GM18520 (cell line): ENCODE data around the gene CRTAC1.

Experiments
- ATAC-seq: cut with Tn5 transposase; IDR thresholded peaks from one replicate; pipeline ENCODE4 v1.9.1; 2021; ENCODE audit not compliant: unreplicated experiment

CRTAC1 gene

DNA sequence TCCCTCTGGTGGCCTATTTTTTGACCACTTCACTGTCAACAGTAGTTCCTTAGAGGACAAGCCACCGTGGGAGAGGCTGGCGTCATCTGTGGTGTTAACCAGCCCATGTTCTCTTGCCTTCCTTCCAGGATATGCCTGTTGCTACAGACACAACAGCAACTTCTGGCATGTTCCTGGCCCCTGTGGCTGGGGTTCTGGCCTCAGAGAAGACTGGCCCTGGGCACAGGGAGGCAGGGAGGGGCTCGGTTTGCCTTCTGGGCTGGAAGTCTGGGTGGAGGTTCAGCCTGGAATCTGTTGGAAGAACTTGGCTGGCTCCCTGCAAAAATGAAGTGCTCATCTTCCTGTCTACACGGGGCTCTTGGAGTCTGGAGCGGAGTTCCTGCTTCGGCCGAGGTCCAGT lies 155.0 kb downstream of the CRTAC1 start:
- no peak for ATAC-seq

GRCh38 chr10:97874332-97874731 lies 156.1 kb downstream of the CRTAC1 start:
- ATAC-seq = no peak

DNA sequence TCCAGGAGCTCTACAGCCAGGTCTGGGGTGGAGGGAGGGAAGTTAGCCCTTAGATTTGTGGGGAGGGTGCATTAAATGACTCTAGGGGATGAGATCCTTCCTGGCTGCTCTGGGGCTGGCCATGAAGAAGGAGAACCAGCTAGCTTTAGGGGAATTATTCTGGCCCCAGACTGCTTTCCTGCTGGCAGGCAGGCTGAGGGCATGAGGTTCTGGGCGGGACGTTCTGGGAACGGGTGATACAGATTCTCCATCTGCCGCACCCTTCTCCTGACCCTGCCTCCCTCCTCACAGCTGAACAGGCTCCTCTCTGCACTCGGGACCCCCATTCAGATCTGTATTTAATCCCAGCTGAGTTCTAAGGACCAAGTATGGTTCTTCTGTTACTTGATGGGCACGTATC lies 156.9 kb downstream of the CRTAC1 start:
- no peak for ATAC-seq

DNA sequence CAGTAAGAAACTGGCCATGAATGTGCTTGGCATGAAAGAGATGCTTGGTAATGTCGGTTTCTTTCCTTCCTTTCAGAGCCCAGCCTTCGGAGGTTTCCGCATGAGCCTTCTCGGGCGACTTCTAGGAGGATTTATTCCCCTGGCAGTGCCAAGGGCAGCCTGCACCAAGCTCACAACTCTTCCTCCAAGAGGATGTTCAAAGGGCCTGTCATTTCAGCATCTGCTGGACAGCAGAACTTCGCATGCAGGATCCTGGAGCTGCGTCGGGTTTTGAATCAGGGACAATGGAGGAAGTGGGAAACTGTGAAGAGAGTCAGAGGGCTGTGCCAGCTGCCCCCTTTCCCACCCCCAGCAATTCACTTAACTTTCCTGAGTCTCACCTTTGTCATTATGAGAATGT lies 159.4 kb downstream of the CRTAC1 start:
- no peak for ATAC-seq

GRCh38 chr10:97869091-97870042 lies 161.1 kb downstream of the CRTAC1 start:
- ATAC-seq = peak; percentile 95

DNA sequence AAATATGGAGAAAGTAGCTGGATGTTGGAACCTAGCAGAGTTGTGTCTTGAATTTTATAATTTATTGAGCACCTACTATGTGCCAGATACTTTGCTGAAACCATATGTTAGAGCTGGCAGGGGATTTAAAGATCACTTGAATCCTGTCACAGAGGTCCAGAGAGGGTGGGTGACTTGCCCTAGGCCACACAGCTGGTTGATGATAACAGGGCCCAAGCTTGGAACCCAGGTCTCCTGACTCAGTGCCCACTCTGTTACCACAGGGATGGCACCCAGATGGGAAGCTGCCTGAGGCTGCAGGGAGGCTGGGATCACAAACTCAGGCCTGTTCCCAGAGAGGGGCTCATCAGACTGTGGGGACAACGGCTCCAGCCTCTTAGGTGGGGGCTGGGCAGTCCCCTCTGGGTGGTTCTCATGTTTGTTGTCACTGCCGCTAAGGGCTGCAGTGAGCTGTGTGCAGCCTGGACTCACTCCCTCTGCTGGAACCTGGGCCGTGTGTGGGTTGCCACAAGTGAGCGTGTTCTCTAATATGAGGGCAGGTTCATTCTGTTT lies 162.2 kb downstream of the CRTAC1 start:
- no peak for ATAC-seq

- no peak for ATAC-seq
Measured at GRCh38 chr10:97867220-97867800, 163.1 kb downstream of the CRTAC1 start.

DNA sequence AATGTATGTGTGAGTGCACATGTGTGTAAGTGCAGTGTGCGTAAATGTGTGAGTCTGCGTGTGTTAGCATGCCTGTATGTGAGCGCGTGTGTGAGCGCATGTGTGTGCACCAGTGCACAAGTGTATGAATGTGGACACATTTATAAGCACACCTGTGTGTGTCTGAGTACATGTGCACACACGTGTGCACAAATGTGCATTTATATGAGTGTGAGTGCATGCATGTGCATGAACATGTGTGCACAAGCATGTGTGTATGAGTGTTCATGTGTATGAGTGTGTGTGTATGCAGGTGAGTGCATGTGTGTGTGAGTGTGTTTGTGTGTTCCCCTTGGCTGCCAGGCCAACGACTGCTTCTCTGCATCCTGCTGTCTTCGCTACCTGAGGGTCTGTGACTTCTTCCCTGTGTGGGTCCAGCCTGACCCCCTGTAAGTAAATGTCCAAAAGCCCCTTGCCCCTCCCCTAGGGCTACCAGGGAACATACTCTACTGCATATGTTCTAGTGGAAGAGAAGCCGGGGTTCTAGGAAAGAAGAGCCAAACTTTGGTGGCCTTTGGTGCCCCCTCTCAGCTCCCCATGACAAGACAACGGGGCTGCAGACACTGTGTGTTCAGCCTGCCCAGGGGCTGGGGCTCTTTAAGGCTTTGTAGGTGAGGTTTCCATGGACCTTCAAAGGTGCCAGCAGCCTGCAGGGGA lies 163.7 kb downstream of the CRTAC1 start:
- ATAC-seq = no peak

GRCh38 chr10:97865488-97865887 lies 164.9 kb downstream of the CRTAC1 start:
- no peak for ATAC-seq

- no peak for ATAC-seq
Measured at GRCh38 chr10:97863808-97864207, 166.6 kb downstream of the CRTAC1 start.

GRCh38 chr10:97861924-97862323 lies 168.5 kb downstream of the CRTAC1 start:
- ATAC-seq = no peak

DNA sequence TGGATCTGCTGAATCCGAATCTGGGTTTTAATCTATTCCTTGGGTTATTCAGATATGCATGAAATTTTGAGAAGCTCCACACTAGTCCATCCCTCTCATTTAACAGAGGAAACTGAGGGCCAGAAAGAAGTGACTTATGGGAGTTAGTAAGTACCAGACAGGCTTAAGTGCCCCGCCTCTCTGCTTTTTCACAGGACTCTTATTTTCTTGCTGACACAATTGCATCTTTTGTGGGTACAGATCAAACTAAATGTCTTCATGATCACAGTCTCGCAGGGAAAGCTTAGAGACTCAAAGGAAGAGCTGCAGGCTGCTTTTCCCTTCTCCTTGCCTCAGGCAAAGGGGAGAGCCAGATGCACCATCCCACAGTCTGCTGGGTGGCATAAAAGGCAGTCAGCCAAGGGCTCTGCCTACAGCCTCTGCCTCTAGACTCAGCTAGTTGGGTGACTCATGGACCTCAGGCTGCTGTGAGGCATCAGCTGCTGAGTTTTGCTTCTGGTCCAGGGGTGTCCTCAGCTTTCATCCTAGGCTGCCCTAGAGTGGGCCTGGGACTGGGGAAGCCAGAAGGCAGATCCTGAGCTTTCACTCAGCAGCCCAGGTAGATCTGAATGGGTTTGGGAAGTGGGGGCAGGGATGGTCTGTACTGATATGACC lies 169.2 kb downstream of the CRTAC1 start:
- no peak for ATAC-seq

- ATAC-seq = no peak
Measured at GRCh38 chr10:97858001-97858439, 172.4 kb downstream of the CRTAC1 start.

GRCh38 chr10:97854743-97855142 lies 175.7 kb downstream of the CRTAC1 start:
- no peak for ATAC-seq

- ATAC-seq = no peak
Measured at GRCh38 chr10:97852840-97853405, 177.5 kb downstream of the CRTAC1 start.

- ATAC-seq = no peak
Measured at GRCh38 chr10:97852277-97852676, 178.1 kb downstream of the CRTAC1 start.

DNA sequence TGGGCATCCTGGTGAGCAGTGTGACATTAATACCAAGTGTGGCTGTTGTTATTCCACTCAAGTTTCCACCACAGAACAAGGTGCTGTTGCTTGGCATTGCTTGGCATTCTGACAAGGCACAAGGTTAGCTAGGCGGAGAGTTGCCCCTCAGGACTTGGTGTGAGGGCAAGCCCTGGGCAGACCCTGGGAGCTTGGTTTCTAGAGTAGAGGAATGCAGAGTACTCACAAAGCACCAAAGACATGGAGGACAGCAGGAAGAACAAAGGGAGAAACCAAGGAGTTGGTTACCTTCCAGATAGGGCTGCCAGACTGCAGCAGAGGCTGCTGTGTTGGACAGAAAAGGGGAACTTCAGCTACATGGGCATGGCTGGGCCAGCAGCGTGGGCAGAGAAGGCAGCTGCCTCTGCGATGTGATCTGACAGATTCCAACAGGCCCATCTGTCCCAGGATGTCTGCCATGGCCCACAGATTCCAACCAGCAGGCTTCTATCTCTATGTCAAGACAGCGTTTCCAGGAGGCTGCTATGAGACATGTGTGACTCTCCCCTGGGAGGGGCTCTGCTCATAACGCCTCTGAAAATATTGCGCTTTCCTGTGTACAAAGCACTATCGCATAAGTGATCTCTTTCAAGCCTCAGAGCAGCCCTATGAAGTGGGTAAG lies 178.9 kb downstream of the CRTAC1 start:
- no peak for ATAC-seq

DNA sequence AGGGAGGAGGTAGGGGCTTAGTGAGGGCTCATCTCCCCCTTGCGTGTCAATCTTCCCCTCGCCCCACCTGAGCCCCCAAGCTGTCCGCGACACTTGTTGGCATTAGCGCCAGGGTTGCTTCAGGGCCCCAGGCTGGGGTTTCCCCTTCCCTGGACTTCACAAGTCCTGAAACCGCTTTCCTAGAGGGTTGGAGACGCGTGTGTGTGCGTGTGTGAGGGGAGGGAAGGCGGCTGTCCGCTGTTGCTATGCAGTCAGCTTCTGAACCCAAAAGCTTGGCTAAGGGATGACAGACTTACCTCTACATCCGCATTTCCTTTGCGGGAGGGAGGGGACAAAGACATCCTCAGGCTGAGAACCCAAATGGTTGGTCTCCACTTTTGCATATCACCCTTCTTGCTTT lies 180.0 kb downstream of the CRTAC1 start:
- no peak for ATAC-seq

DNA sequence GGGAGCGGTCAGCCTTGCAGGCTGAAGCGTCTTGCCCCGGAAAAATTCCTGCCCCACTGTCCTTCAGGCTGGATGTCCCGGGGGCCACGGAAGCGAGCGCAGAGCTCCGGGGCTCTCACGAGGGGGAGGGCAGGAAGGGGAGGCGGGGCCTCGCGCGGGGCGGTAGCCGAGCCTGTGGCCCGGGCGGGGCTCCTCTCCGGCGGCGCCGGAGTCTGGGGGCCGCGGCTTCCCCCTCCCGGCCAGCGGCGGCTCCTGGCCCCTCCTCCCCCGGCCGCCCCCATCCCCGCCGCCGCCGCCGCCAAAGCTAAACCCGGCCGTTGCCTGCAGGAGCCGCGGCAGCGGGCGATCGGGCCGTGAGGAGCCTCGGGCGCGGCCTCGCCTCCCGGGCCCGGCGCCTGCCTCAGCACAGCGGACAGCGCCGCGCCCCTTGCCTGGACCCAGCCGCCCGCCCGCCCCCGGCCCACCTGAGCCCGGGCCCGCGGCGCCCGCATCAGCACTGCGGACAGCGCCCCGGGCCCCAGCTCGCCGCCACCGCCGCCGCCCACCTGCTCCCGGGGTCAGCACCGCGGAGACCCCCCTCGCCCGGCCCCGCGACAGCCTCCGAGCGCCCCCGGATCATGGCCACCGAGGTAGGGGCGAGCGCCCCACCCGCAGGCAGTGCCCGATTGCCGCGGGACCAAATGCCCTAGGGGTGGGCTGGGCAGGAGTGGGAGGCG lies 180.6 kb downstream of the CRTAC1 start, which contains the start of gene GOLGA7B:
TSS of gene GOLGA7B (plus strand) at position 157 of the 716 bp plus-strand sequence. CDS start at position 618, 461 bp downstream.
- ATAC-seq = no peak
